GM12878 (cell line): ENCODE data around the gene GPLD1. TPM values are rescaled to one million over a fixed set of nuclear protein-coding genes. Genes with fewer than 3 reads are reported as not detected.

Source experiments
- ATAC-seq: fragments of 200-7000 bp; cut with Tn5 transposase; 3 replicates; pipeline ENCODE4 v1.9.1; 2020; ENCODE audit warnings: mild to moderate bottlenecking, moderate library complexity
- BruUV-seq: library from RNA; stranded (reverse); fragments of 400-500 nt; replicated peaks from 2 replicates; lab custom pipeline; 2021; lab: Mats Ljungman, UMichigan
- CTCF ChIA-PET: fragments of 300-600 bp; sonication (Branson Sonifier 250); formaldehyde crosslinking; extraction: SDS; loops from one replicate; lab custom pipeline; 2021; ENCODE audit warnings: inconsistent platforms; lab: Yijun Ruan, JAX
- POLR2A ChIA-PET: fragments of 350-600 bp; formaldehyde crosslinking; extraction: SDS; loops from one replicate; lab custom pipeline; 2021; ENCODE audit warnings: inconsistent platforms; lab: Charles Lee
- RAD21 ChIA-PET: fragments of 300-600 bp; sonication (Branson Sonifier 250); formaldehyde crosslinking; loops from one replicate; lab custom pipeline; 2023; ENCODE audit warnings: antibody characterized with exemption; ENCODE audit not compliant: unreplicated experiment; lab: Charles Lee
- SMC1A ChIA-PET: fragments of 300-600 bp; sonication (Branson Sonifier 250); formaldehyde crosslinking; loops from one replicate; lab custom pipeline; 2023; ENCODE audit not compliant: unreplicated experiment, uncharacterized antibody; lab: Charles Lee
- DNase-seq: peaks from one replicate; pipeline ENCODE4 v3.0.0-alpha.2; 2011; ENCODE audit warnings: low read depth, low spot score
- FAIRE-seq: peaks from 3 replicates; lab custom pipeline; 2011; peaks lifted over from hg19 to GRCh38; lab: Jason Lieb, UNC
- H2AFZ ChIP-seq: 2 replicates; pipeline ENCODE4 v1.6.0; 2011; ENCODE audit warnings: low read depth, low read length, control low read depth; ENCODE audit not compliant: control insufficient read depth
- H3K27ac ChIP-seq: 2 replicates; pipeline ENCODE4 v1.5.1; 2011; ENCODE audit warnings: control low read depth; ENCODE audit not compliant: control insufficient read depth, insufficient read depth
- H3K27me3 ChIP-seq, 2 experiments: replicated peaks in 1 of 2; 2 replicates each; pipeline versions ENCODE4 v1.6.0 to v1.6.1; 2011; ENCODE audit warnings: low read length in 1 of 2; ENCODE audit not compliant: control insufficient read depth in 2 of 2, insufficient read depth in 2 of 2
- H3K36me3 ChIP-seq, 2 experiments: 2 replicates each; pipeline ENCODE4 v1.5.1; 2011; ENCODE audit warnings: low read length in 1 of 2; ENCODE audit not compliant: control insufficient read depth in 2 of 2, insufficient read depth in 2 of 2
- H3K4me1 ChIP-seq: 2 replicates; pipeline ENCODE4 v1.6.1; 2011; ENCODE audit warnings: mild to moderate bottlenecking, low read length, moderate library complexity, mixed read lengths; ENCODE audit not compliant: control insufficient read depth, insufficient read depth
- H3K4me2 ChIP-seq: 2 replicates; pipeline ENCODE4 v1.6.0; 2011; ENCODE audit warnings: control low read depth; ENCODE audit not compliant: control insufficient read depth, insufficient read depth
- H3K4me3 ChIP-seq: fragments of 200-600 bp; sonication (generic); 2 replicates; pipeline ENCODE4 v1.5.1; 2016
- H3K79me2 ChIP-seq: 2 replicates; pipeline ENCODE4 v1.6.0; 2011; ENCODE audit warnings: low read length; ENCODE audit not compliant: control insufficient read depth, insufficient read depth
- H3K9ac ChIP-seq: 2 replicates; pipeline ENCODE4 v1.8.0; 2011; ENCODE audit warnings: low read length, control low read depth, mixed read lengths; ENCODE audit not compliant: control insufficient read depth, insufficient read depth
- H3K9me3 ChIP-seq: replicated peaks from 3 replicates; pipeline ENCODE4 v1.5.1; 2011; ENCODE audit warnings: mild to moderate bottlenecking, low read length; ENCODE audit not compliant: control insufficient read depth, insufficient read depth
- H4K20me1 ChIP-seq: 2 replicates; pipeline ENCODE4 v1.6.0; 2011; ENCODE audit not compliant: control insufficient read depth, insufficient read depth
- BMI1 ChIP-seq: fragments of 450-650 bp; IDR thresholded peaks from 2 replicates; pipeline ENCODE4 v1.6.1; 2016; ENCODE audit warnings: mild to moderate bottlenecking, moderate library complexity, borderline replicate concordance
- HCFC1 ChIP-seq: fragments of 150-350 bp; IDR thresholded peaks from 2 replicates; pipeline ENCODE4 v1.6.1; 2014; ENCODE audit warnings: low read length
- KDM1A ChIP-seq: fragments of 200-600 bp; sonication (generic); IDR thresholded peaks from 2 replicates; pipeline ENCODE4 v1.6.1; 2016; ENCODE audit warnings: borderline replicate concordance
- MYC ChIP-seq: IDR thresholded peaks from 2 replicates; pipeline ENCODE4 v1.6.1; 2011; ENCODE audit warnings: mild to moderate bottlenecking, low read length, moderate library complexity, inconsistent platforms; ENCODE audit not compliant: insufficient read depth, insufficient replicate concordance, insufficient read length, severe bottlenecking
- POU2F2 ChIP-seq: IDR thresholded peaks from 3 replicates; pipeline ENCODE4 v1.6.1; 2011; ENCODE audit warnings: low read depth, mild to moderate bottlenecking, low read length, borderline replicate concordance
- SUZ12 ChIP-seq: fragments of 200-600 bp; sonication (generic); IDR thresholded peaks from one replicate; pipeline ENCODE4 v1.6.1; 2018; ENCODE audit warnings: antibody characterized with exemption, mild to moderate bottlenecking; ENCODE audit not compliant: unreplicated experiment
- WGBS: methylation state at CpG from one replicate; pipeline ENCODE4 v1.1.6; 2016; ENCODE audit warnings: low lambda C conversion rate; ENCODE audit not compliant: insufficient replicate concordance, insufficient coverage; ENCODE audit errors: missing lambda C conversion rate; 5-methylcytosine and 5-hydroxymethylcytosine counted together
- in situ Hi-C: fragments of 300-500 bp; cut with MboI; formaldehyde crosslinking; loops from 9 replicates; pipeline ENCODE4 v1.14.3; 2018; ENCODE audit warnings: mixed read lengths
- intact Hi-C: fragments of 100-400 bp; cut with micrococcal nuclease; formaldehyde crosslinking; loops from one replicate; pipeline ENCODE4 v1.14.2; 2022; ENCODE audit not compliant: unreplicated experiment
- polyA plus RNA-seq, 11 experiments: library from polyadenylated mRNA; depleted of rRNA in 4 of 11; unstranded in 6 of 11; stranded (reverse) in 5 of 11; fragments of >200 nt; fragmentation: Nextera tagmentation in 4 of 11; fragmentation: Illumina TruSeq in 1 of 11; extraction: Ambion mirVana in 4 of 11; extraction: Trizol in 1 of 11; gene quantifications; 1 replicate in 1 of 11; 2 replicates in 10 of 11; pipeline versions ENCODE4 v1.2.1 to v1.2.3, GENCODE V29; 2011 to 2016; ENCODE audit warnings: inconsistent platforms in 2 of 11, missing spikeins in 2 of 11, low read depth in 1 of 11
- total RNA-seq, 4 experiments: library from RNA; depleted of rRNA in 3 of 4; stranded (reverse); fragments of >200 nt in 3 of 4; fragmentation: Illumina TruSeq in 1 of 4; extraction: Trizol in 1 of 4; gene quantifications; 2 replicates each; pipeline versions ENCODE4 v1.2.1 to v1.2.3, GENCODE V29; 2013 to 2021
- TF ChIP-seq, protein P1 (sequence below): IDR thresholded peaks from 2 replicates; pipeline ENCODE4 v1.6.1; 2011; ENCODE audit warnings: borderline replicate concordance, low read depth, mild to moderate bottlenecking, moderate library complexity, low read length; ENCODE audit not compliant: insufficient read depth, poor library complexity, severe bottlenecking

Gene GPLD1
- total and polyA plus RNA-seq, 10 of the 15 experiments (the other 5 are each of a cell fraction or from before 2014, with no cell fraction given) = 0.04 to 1.0 (median 0.69) TPM

DNA sequence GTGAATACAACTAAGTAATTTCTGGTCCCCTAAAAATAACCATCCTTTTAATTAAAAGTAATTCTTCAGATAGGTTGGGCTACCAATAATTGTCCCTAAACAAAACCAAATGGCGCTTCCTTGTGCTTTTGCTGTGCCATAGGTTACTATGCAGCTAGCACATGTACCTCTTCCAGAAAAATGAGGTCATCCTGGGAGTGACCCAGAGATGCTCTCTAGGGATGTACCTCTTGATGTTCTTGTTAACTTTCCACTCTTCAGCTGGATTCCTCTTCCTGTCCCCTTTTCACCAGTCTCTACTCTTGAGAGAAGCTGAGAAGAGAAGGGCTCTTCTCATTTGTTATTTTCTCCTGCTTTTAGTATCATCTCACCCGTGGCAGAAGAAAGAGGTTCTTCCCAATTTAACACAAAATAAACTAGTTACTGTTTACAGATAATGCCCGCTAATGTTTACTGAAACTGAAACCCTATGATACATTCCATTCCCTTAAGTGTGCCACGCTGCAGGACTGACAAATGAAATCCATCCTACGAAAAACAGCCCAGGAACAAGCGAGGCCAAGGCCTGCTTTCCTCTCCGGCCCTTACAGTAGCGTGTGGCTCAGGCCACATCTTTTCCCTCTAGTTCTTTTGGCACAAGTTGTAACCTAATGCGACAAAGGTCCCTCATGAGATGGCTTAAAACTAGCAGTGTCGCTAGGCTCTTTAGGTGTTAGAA is 62.5 kb downstream of the GPLD1 start (continued):
- no peak for TF ChIP-seq KDM1A
- TF ChIP-seq HCFC1 = no peak
- TF ChIP-seq POU2F2 = no peak
- no peak for TF ChIP-seq MYC
- TF ChIP-seq SUZ12 = no peak

DNA sequence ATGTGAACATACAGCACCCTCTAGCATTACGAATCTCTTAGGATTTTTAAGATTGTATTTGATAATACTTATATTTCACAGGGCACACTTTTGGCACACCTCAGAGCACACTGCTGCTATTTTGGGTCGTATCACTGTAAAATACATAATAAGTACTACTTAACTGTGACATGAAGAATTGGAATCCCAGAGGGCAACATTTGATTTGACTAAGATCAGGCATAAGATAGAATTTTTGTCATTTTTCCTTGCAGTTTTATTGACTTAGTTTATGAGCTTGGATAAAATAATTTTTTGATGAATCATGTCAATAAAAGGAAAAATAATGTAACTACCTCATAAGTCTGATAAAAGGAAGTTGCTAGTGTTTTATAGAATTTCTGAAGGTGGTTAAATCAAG is 64.3 kb downstream of the GPLD1 start:
- Histone ChIP-seq H3K4me1 (no peaks in the 10 kb centered on the region), H3K4me2 (no peak overlapping the region), H3K27me3 (no peaks in the 10 kb centered on the region), H2AFZ (no peak overlapping the region), H3K36me3 (peaks cover under 1 to 9% of the 10 kb centered on the region in 2 experiments; a peak in 3 of 4 replicates), H3K9me3 (no peaks in the 10 kb centered on the region), H3K9ac (no peak overlapping the region), H4K20me1 (no peaks in the 10 kb centered on the region), H3K4me3 (no peak overlapping the region), H3K27ac (no peak overlapping the region), H3K79me2 (no peaks in the 10 kb centered on the region)
- in situ Hi-C loops = no loop called here
- SMC1A ChIA-PET = interaction anchor here (1.0 to 1.5 kb wide), 4 partner anchors 13 to 341 kb away, joined by 3 to 4 read pairs (median 4); no protein-coding TSS in a partner anchor
- no TSS peak for BruUV-seq
- ATAC-seq = no peak
- DNase-seq = no peak
- FAIRE-seq = no peak
- CTCF ChIA-PET = interaction anchor here (0.6 to 2.3 kb wide), 6 partner anchors 13 to 1323 kb away, joined by 3 to 6 read pairs (median 3); no protein-coding TSS in a partner anchor
- POLR2A ChIA-PET = no interaction called here
- no peak for TF ChIP-seq BMI1
- TF ChIP-seq, protein P1, sequence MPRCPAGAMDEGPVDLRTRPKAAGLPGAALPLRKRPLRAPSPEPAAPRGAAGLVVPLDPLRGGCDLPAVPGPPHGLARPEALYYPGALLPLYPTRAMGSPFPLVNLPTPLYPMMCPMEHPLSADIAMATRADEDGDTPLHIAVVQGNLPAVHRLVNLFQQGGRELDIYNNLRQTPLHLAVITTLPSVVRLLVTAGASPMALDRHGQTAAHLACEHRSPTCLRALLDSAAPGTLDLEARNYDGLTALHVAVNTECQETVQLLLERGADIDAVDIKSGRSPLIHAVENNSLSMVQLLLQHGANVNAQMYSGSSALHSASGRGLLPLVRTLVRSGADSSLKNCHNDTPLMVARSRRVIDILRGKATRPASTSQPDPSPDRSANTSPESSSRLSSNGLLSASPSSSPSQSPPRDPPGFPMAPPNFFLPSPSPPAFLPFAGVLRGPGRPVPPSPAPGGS = no peak
- WGBS = 70% methylated on average over 2 of the region's 2 CpGs
- RAD21 ChIA-PET = no interaction called here
- intact Hi-C loops = no loop called here
